Ishikawa (cell line): ENCODE data around the gene UBA6.

ENCODE experiments used
- CEBPB ChIP-seq: IDR thresholded peaks from 2 replicates; pipeline ENCODE4 v1.6.1; 2012
- CREB1 ChIP-seq: IDR thresholded peaks from 2 replicates; pipeline ENCODE4 v1.6.1; 2012; ENCODE audit warnings: low read depth
- EGR1 ChIP-seq: IDR thresholded peaks from 2 replicates; pipeline ENCODE4 v1.6.1; 2012
- EP300 ChIP-seq: IDR thresholded peaks from 2 replicates; pipeline ENCODE4 v1.6.1; 2012; ENCODE audit warnings: borderline replicate concordance
- FOXM1 ChIP-seq: IDR thresholded peaks from 2 replicates; pipeline ENCODE4 v1.6.1; 2012; ENCODE audit warnings: low read depth, borderline replicate concordance
- MAX ChIP-seq: IDR thresholded peaks from 2 replicates; pipeline ENCODE4 v1.6.1; 2012
- NFIC ChIP-seq: IDR thresholded peaks from 2 replicates; pipeline ENCODE4 v1.6.1; 2012
- RAD21 ChIP-seq: IDR thresholded peaks from 2 replicates; pipeline ENCODE4 v1.6.1; 2012; ENCODE audit warnings: low read depth
- TAF1 ChIP-seq: IDR thresholded peaks from 2 replicates; pipeline ENCODE4 v1.6.1; 2012; ENCODE audit warnings: low read depth, mild to moderate bottlenecking
- TCF12 ChIP-seq: IDR thresholded peaks from 2 replicates; pipeline ENCODE4 v1.6.1; 2012; ENCODE audit warnings: low read depth
- TEAD4 ChIP-seq: IDR thresholded peaks from 2 replicates; pipeline ENCODE4 v1.6.1; 2012
- YY1 ChIP-seq: IDR thresholded peaks from 2 replicates; pipeline ENCODE4 v1.6.1; 2012; ENCODE audit warnings: low read depth
- ZBTB7A ChIP-seq: IDR thresholded peaks from 2 replicates; pipeline ENCODE4 v1.6.1; 2012; ENCODE audit warnings: low read depth
- TF ChIP-seq, protein P1 (sequence below): IDR thresholded peaks from 2 replicates; pipeline ENCODE4 v1.6.1; 2012; ENCODE audit warnings: low read depth, mild to moderate bottlenecking
- TF ChIP-seq, protein P2 (sequence below): IDR thresholded peaks from 2 replicates; pipeline ENCODE4 v1.6.1; 2012

The UBA6 gene

GRCh38 chr4:67746797-67747495 lies 46.0 kb upstream of the UBA6 start:
- peak; percentile 35 for TF ChIP-seq RAD21
- no peak for TF ChIP-seq TAF1

DNA sequence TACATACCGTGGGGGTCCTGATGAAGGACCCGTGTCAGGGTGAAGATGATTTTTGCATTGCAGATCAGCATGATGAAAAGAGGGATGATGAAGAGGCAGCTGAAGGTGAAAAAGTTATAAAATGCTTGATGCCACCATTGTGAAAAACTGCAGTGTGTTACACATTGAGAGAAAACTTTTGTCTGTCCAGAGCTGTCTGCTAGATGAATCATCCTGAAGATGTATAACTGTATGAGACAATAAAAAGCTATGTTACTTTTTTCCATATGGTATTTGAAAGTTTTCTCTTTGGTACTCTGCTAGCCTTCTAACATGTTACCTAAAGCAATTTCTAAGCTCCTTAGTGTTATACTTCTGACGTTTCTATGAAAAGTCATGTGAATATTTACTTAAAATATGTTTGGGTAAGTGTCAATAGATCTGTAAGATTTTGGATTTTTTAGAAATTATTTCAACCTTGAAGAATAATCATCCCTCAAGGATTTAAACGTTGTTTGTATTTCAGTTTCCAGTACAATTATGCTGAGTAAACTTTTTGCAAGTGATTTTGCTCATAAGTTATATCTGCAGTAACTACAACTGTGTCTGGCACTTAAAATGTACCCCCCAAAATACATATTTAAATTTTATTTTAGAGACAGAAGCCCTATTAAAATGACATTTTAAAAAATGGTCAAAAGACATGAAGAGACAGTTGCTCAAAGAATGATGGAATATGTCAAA lies 43.8 kb upstream of the UBA6 start:
- TF ChIP-seq YY1: no peak
- TF ChIP-seq FOXM1: no peak
- TF ChIP-seq TAF1: no peak
- TF ChIP-seq RAD21: no peak
- TF ChIP-seq EP300: no peak
- no peak for TF ChIP-seq ZBTB7A
- TF ChIP-seq MAX: no peak
- TF ChIP-seq, protein P1, sequence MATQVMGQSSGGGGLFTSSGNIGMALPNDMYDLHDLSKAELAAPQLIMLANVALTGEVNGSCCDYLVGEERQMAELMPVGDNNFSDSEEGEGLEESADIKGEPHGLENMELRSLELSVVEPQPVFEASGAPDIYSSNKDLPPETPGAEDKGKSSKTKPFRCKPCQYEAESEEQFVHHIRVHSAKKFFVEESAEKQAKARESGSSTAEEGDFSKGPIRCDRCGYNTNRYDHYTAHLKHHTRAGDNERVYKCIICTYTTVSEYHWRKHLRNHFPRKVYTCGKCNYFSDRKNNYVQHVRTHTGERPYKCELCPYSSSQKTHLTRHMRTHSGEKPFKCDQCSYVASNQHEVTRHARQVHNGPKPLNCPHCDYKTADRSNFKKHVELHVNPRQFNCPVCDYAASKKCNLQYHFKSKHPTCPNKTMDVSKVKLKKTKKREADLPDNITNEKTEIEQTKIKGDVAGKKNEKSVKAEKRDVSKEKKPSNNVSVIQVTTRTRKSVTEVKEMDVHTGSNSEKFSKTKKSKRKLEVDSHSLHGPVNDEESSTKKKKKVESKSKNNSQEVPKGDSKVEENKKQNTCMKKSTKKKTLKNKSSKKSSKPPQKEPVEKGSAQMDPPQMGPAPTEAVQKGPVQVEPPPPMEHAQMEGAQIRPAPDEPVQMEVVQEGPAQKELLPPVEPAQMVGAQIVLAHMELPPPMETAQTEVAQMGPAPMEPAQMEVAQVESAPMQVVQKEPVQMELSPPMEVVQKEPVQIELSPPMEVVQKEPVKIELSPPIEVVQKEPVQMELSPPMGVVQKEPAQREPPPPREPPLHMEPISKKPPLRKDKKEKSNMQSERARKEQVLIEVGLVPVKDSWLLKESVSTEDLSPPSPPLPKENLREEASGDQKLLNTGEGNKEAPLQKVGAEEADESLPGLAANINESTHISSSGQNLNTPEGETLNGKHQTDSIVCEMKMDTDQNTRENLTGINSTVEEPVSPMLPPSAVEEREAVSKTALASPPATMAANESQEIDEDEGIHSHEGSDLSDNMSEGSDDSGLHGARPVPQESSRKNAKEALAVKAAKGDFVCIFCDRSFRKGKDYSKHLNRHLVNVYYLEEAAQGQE: no peak
- TF ChIP-seq CREB1: no peak
- no peak for TF ChIP-seq TEAD4
- no peak for TF ChIP-seq EGR1
- no peak for TF ChIP-seq TCF12
- TF ChIP-seq, protein P2, sequence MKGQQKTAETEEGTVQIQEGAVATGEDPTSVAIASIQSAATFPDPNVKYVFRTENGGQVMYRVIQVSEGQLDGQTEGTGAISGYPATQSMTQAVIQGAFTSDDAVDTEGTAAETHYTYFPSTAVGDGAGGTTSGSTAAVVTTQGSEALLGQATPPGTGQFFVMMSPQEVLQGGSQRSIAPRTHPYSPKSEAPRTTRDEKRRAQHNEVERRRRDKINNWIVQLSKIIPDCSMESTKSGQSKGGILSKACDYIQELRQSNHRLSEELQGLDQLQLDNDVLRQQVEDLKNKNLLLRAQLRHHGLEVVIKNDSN: no peak
- TF ChIP-seq NFIC: no peak
- no peak for TF ChIP-seq CEBPB

- TF ChIP-seq YY1 (no peak), MAX (no peak), ZBTB7A (no peak), EP300 (no peak), TCF12 (no peak), CEBPB (no peak), RAD21 (no peak), TEAD4 (no peak), CREB1 (no peak), EGR1 (no peak), FOXM1 (no peak)
- TF ChIP-seq, protein P2: no peak
Observed at GRCh38 chr4:67743194-67743593, 42.2 kb upstream of the UBA6 start.

GRCh38 chr4:67736262-67736661 lies 35.3 kb upstream of the UBA6 start:
- no peak for TF ChIP-seq EGR1
- no peak for TF ChIP-seq CEBPB
- TF ChIP-seq, protein P2: no peak
- TF ChIP-seq, protein P1: no peak
- no peak for TF ChIP-seq ZBTB7A
- TF ChIP-seq TAF1: no peak
- no peak for TF ChIP-seq YY1
- TF ChIP-seq TEAD4: no peak
- no peak for TF ChIP-seq MAX
- TF ChIP-seq FOXM1: no peak
- TF ChIP-seq NFIC: no peak
- no peak for TF ChIP-seq TCF12
- no peak for TF ChIP-seq CREB1
- no peak for TF ChIP-seq EP300
- TF ChIP-seq RAD21: no peak

GRCh38 chr4:67735325-67735724 lies 34.4 kb upstream of the UBA6 start:
- TF ChIP-seq TCF12: no peak
- TF ChIP-seq TEAD4: no peak
- no peak for TF ChIP-seq NFIC
- TF ChIP-seq, protein P2: no peak
- no peak for TF ChIP-seq MAX
- no peak for TF ChIP-seq RAD21
- no peak for TF ChIP-seq CREB1
- no peak for TF ChIP-seq TAF1
- no peak for TF ChIP-seq FOXM1
- TF ChIP-seq EGR1: no peak
- TF ChIP-seq, protein P1: no peak
- TF ChIP-seq YY1: no peak
- TF ChIP-seq CEBPB: no peak
- TF ChIP-seq ZBTB7A: no peak
- TF ChIP-seq EP300: no peak
